Activated T-cell treated with anti-CD3 and anti-CD28 coated beads, Interleukin-2, amount 50 U/mL, for 24 hours (primary cell): ENCODE data around the gene STXBP6.

Experiments used
- DNase-seq: peaks from one replicate; pipeline ENCODE4 v3.0.0-alpha.2; 2020
- H3K27ac Mint-ChIP-seq: 2 replicates; pipeline ENCODE4 v1.8.0; 2020; ENCODE audit warnings: mild to moderate bottlenecking, mixed read lengths
- H3K27me3 Mint-ChIP-seq: 2 replicates; pipeline ENCODE4 v1.8.0; 2020; ENCODE audit warnings: mixed read lengths
- H3K36me3 Mint-ChIP-seq: 2 replicates; pipeline ENCODE4 v1.8.0; 2020; ENCODE audit warnings: low read depth, mixed read lengths
- H3K4me1 Mint-ChIP-seq: 2 replicates; pipeline ENCODE4 v1.8.0; 2020; ENCODE audit warnings: low read depth, mixed read lengths
- H3K4me3 Mint-ChIP-seq: 2 replicates; pipeline ENCODE4 v1.8.0; 2020; ENCODE audit warnings: mild to moderate bottlenecking, moderate library complexity, mixed read lengths
- H3K9me3 Mint-ChIP-seq: 2 replicates; pipeline ENCODE4 v1.8.0; 2020; ENCODE audit warnings: mixed read lengths

The STXBP6 gene

GRCh38 chr14:25067600-25067999, 17.7 kb upstream of the STXBP6 start:
- Mint-ChIP-seq H3K27ac (no peak overlapping the region), H3K9me3 (no peaks in the 10 kb centered on the region), H3K27me3 (peaks cover 2% of the 10 kb centered on the region), H3K4me1 (no peaks in the 10 kb centered on the region), H3K36me3 (no peaks in the 10 kb centered on the region), H3K4me3 (no peak overlapping the region)
- no peak for DNase-seq

- H3K4me3 Mint-ChIP-seq: no peak overlapping the region
- H3K4me1 Mint-ChIP-seq: no peaks in the 10 kb centered on the region
- peaks cover 21% of the 10 kb centered on the region for H3K27me3 Mint-ChIP-seq
- H3K36me3 Mint-ChIP-seq: no peaks in the 10 kb centered on the region
- H3K9me3 Mint-ChIP-seq: no peaks in the 10 kb centered on the region
- no peak overlapping the region for H3K27ac Mint-ChIP-seq
- no peak for DNase-seq
Measured at GRCh38 chr14:25062022-25062321, 12.0 kb upstream of the STXBP6 start.

- H3K4me1 Mint-ChIP-seq: no peaks in the 10 kb centered on the region
- DNase-seq: no peak
- H3K36me3 Mint-ChIP-seq: no peaks in the 10 kb centered on the region
- H3K9me3 Mint-ChIP-seq: no peaks in the 10 kb centered on the region
- no peak overlapping the region for H3K27ac Mint-ChIP-seq
- H3K27me3 Mint-ChIP-seq: peaks cover 32% of the 10 kb centered on the region
- H3K4me3 Mint-ChIP-seq: no peak overlapping the region
Measured at GRCh38 chr14:25056688-25057078, 6.7 kb upstream of the STXBP6 start.

GRCh38 chr14:25055992-25056687, 6.2 kb upstream of the STXBP6 start:
- Mint-ChIP-seq H3K9me3 (no peaks in the 10 kb centered on the region), H3K36me3 (no peaks in the 10 kb centered on the region), H3K27me3 (peaks cover 36% of the 10 kb centered on the region), H3K27ac (no peak overlapping the region), H3K4me3 (no peak overlapping the region), H3K4me1 (no peaks in the 10 kb centered on the region)
- DNase-seq: no peak

GRCh38 chr14:25055005-25055404, 5.1 kb upstream of the STXBP6 start:
- H3K27me3 Mint-ChIP-seq: peaks cover 45% of the 10 kb centered on the region
- H3K36me3 Mint-ChIP-seq: no peaks in the 10 kb centered on the region
- no peak overlapping the region for H3K4me3 Mint-ChIP-seq
- peaks cover 3% of the 10 kb centered on the region for H3K4me1 Mint-ChIP-seq
- H3K9me3 Mint-ChIP-seq: no peaks in the 10 kb centered on the region
- H3K27ac Mint-ChIP-seq: no peak overlapping the region
- no peak for DNase-seq

GRCh38 chr14:25053585-25053984, 3.6 kb upstream of the STXBP6 start:
- Mint-ChIP-seq H3K36me3 (no peaks in the 10 kb centered on the region), H3K27me3 (peaks cover 48% of the 10 kb centered on the region), H3K4me1 (peaks cover 7% of the 10 kb centered on the region), H3K27ac (no peak overlapping the region), H3K4me3 (no peak overlapping the region), H3K9me3 (no peaks in the 10 kb centered on the region)
- DNase-seq: no peak

GRCh38 chr14:25052921-25053320, 3.0 kb upstream of the STXBP6 start:
- peaks cover 53% of the 10 kb centered on the region for H3K27me3 Mint-ChIP-seq
- no peak overlapping the region for H3K27ac Mint-ChIP-seq
- no peaks in the 10 kb centered on the region for H3K9me3 Mint-ChIP-seq
- no peak for DNase-seq
- peaks cover 7% of the 10 kb centered on the region for H3K4me1 Mint-ChIP-seq
- H3K4me3 Mint-ChIP-seq: no peak overlapping the region
- no peaks in the 10 kb centered on the region for H3K36me3 Mint-ChIP-seq

- no peaks in the 10 kb centered on the region for H3K36me3 Mint-ChIP-seq
- no peaks in the 10 kb centered on the region for H3K9me3 Mint-ChIP-seq
- H3K27me3 Mint-ChIP-seq: peaks cover 57% of the 10 kb centered on the region
- H3K4me3 Mint-ChIP-seq: no peak overlapping the region
- no peak for DNase-seq
- H3K27ac Mint-ChIP-seq: no peak overlapping the region
- peaks cover 7% of the 10 kb centered on the region for H3K4me1 Mint-ChIP-seq
Measured at GRCh38 chr14:25052385-25052784, 2.4 kb upstream of the STXBP6 start.

- no peak overlapping the region for H3K27ac Mint-ChIP-seq
- no peak for DNase-seq
- H3K9me3 Mint-ChIP-seq: no peaks in the 10 kb centered on the region
- H3K4me1 Mint-ChIP-seq: peaks cover 7% of the 10 kb centered on the region
- peaks cover 63% of the 10 kb centered on the region for H3K27me3 Mint-ChIP-seq
- H3K4me3 Mint-ChIP-seq: peak overlapping the region; percentile 55
- H3K36me3 Mint-ChIP-seq: no peaks in the 10 kb centered on the region
Measured at GRCh38 chr14:25050269-25051150, 563 bp upstream of the STXBP6 start.

GRCh38 chr14:25049093-25049567, 817 bp downstream of the STXBP6 start:
- no peaks in the 10 kb centered on the region for H3K36me3 Mint-ChIP-seq
- no peaks in the 10 kb centered on the region for H3K9me3 Mint-ChIP-seq
- H3K27me3 Mint-ChIP-seq: peaks cover 64% of the 10 kb centered on the region
- H3K27ac Mint-ChIP-seq: no peak overlapping the region
- H3K4me3 Mint-ChIP-seq: no peak overlapping the region
- DNase-seq: no peak
- H3K4me1 Mint-ChIP-seq: peaks cover 7% of the 10 kb centered on the region

- Mint-ChIP-seq H3K9me3 (no peaks in the 10 kb centered on the region), H3K4me3 (no peak overlapping the region), H3K27me3 (peaks cover 66% of the 10 kb centered on the region), H3K27ac (no peak overlapping the region), H3K36me3 (no peaks in the 10 kb centered on the region), H3K4me1 (peaks cover 7% of the 10 kb centered on the region)
- DNase-seq: no peak
Measured at GRCh38 chr14:25048170-25049016, 1.6 kb downstream of the STXBP6 start.

GRCh38 chr14:25046301-25046943, 3.5 kb downstream of the STXBP6 start:
- Mint-ChIP-seq H3K36me3 (no peaks in the 10 kb centered on the region), H3K27me3 (peaks cover 52% of the 10 kb centered on the region), H3K4me3 (no peak overlapping the region), H3K4me1 (peaks cover 7% of the 10 kb centered on the region), H3K9me3 (no peaks in the 10 kb centered on the region), H3K27ac (no peak overlapping the region)
- no peak for DNase-seq

- Mint-ChIP-seq H3K9me3 (no peaks in the 10 kb centered on the region), H3K4me3 (no peak overlapping the region), H3K27ac (no peak overlapping the region), H3K36me3 (no peaks in the 10 kb centered on the region), H3K27me3 (peaks cover 37% of the 10 kb centered on the region), H3K4me1 (peaks cover 4% of the 10 kb centered on the region)
- DNase-seq: no peak
Measured at GRCh38 chr14:25044106-25044698, 5.7 kb downstream of the STXBP6 start.
